Measurements from ENCODE around the gene PRKAG2.
"Not testable (repeated sequence)": the region's sequence is repeated elsewhere in the genome, so short reads cannot be mapped to it uniquely, and the experiment has no call there.

PRKAG2 gene

GRCh38 chr7:151585744-151586393, 291.0 kb downstream of the PRKAG2 start:
- H3K9ac ChIP-seq (ENCODE audit: low read length), result no peak overlapping the region
- no peaks in the 10 kb centered on the region for H3K4me1 ChIP-seq (ENCODE audit: control insufficient read depth, insufficient read depth, low read length)
- H3K9me3 ChIP-seq (ENCODE audit: control insufficient read depth, low read length), result no peaks in the 10 kb centered on the region
- DNase-seq (ENCODE audit: low read depth), result no peak
- no peaks in the 10 kb centered on the region for H3K27me3 ChIP-seq (replicated peaks; ENCODE audit: control insufficient read depth, insufficient read depth, low read length)
- H3K36me3 ChIP-seq (ENCODE audit: control insufficient read depth, insufficient read depth, low read length, severe bottlenecking), result peaks cover 58% of the 10 kb centered on the region
- no peak overlapping the region for H3K4me3 ChIP-seq (ENCODE audit: low read length)

GRCh38 chr7:151581741-151582140, 295.2 kb downstream of the PRKAG2 start:
- Histone ChIP-seq H3K36me3 (ENCODE audit: control insufficient read depth, insufficient read depth, low read length, severe bottlenecking) (peaks cover 49% of the 10 kb centered on the region), H3K9ac (ENCODE audit: low read length) (no peak overlapping the region), H3K4me1 (ENCODE audit: control insufficient read depth, insufficient read depth, low read length) (no peaks in the 10 kb centered on the region), H3K4me3 (ENCODE audit: low read length) (no peak overlapping the region), H3K9me3 (ENCODE audit: control insufficient read depth, low read length) (peaks cover 9% of the 10 kb centered on the region), H3K27me3 (replicated peaks; ENCODE audit: control insufficient read depth, insufficient read depth, low read length) (no peaks in the 10 kb centered on the region)
- no peak for DNase-seq (ENCODE audit: low read depth)

GRCh38 chr7:151579644-151580043, 297.3 kb downstream of the PRKAG2 start:
- no peaks in the 10 kb centered on the region for H3K4me1 ChIP-seq (ENCODE audit: control insufficient read depth, insufficient read depth, low read length)
- no peak for DNase-seq (ENCODE audit: low read depth)
- peak overlapping the region; percentile 29 for H3K4me3 ChIP-seq (ENCODE audit: low read length)

GRCh38 chr7:151575410-151575809, 301.5 kb downstream of the PRKAG2 start:
- Histone ChIP-seq H3K36me3 (ENCODE audit: control insufficient read depth, insufficient read depth, low read length, severe bottlenecking) (peaks cover 26% of the 10 kb centered on the region), H3K4me3 (ENCODE audit: low read length) (no peak overlapping the region), H3K9ac (ENCODE audit: low read length) (no peak overlapping the region), H3K9me3 (ENCODE audit: control insufficient read depth, low read length) (peaks cover 9% of the 10 kb centered on the region), H3K4me1 (ENCODE audit: control insufficient read depth, insufficient read depth, low read length) (peaks cover 7% of the 10 kb centered on the region), H3K27me3 (replicated peaks; ENCODE audit: control insufficient read depth, insufficient read depth, low read length) (no peaks in the 10 kb centered on the region)
- no peak for DNase-seq (ENCODE audit: low read depth)

More at GRCh38 chr7:151579644-151580043, 297.3 kb downstream of the PRKAG2 start:
- H3K27me3 ChIP-seq (replicated peaks; ENCODE audit: control insufficient read depth, insufficient read depth, low read length), result no peaks in the 10 kb centered on the region
- H3K9ac ChIP-seq (ENCODE audit: low read length), result no peak overlapping the region
- H3K9me3 ChIP-seq (ENCODE audit: control insufficient read depth, low read length), result peaks cover 9% of the 10 kb centered on the region
- peaks cover 44% of the 10 kb centered on the region for H3K36me3 ChIP-seq (ENCODE audit: control insufficient read depth, insufficient read depth, low read length, severe bottlenecking)

GRCh38 chr7:151573046-151573445, 303.9 kb downstream of the PRKAG2 start:
- peak; percentile 44 for DNase-seq (ENCODE audit: low read depth)
- not testable (repeated sequence) for H3K4me1 ChIP-seq (ENCODE audit: control insufficient read depth, insufficient read depth, low read length); H3K4me3 ChIP-seq (ENCODE audit: low read length); H3K27me3 ChIP-seq (replicated peaks; ENCODE audit: control insufficient read depth, insufficient read depth, low read length); H3K9me3 ChIP-seq (ENCODE audit: control insufficient read depth, low read length); H3K9ac ChIP-seq (ENCODE audit: low read length)
- peaks cover 41% of the 10 kb centered on the region for H3K36me3 ChIP-seq (ENCODE audit: control insufficient read depth, insufficient read depth, low read length, severe bottlenecking)

- no peak overlapping the region for H3K9ac ChIP-seq (ENCODE audit: low read length)
- peak; percentile 81 for DNase-seq (ENCODE audit: low read depth)
These were observed 304.8 kb downstream of the PRKAG2 start for GRCh38 chr7:151572136-151572535.

GRCh38 chr7:151571471-151571870, 305.4 kb downstream of the PRKAG2 start:
- Histone ChIP-seq H3K4me1 (ENCODE audit: control insufficient read depth, insufficient read depth, low read length) (peaks cover 17% of the 10 kb centered on the region), H3K4me3 (ENCODE audit: low read length) (no peak overlapping the region), H3K9me3 (ENCODE audit: control insufficient read depth, low read length) (no peaks in the 10 kb centered on the region), H3K9ac (ENCODE audit: low read length) (no peak overlapping the region), H3K27me3 (replicated peaks; ENCODE audit: control insufficient read depth, insufficient read depth, low read length) (no peaks in the 10 kb centered on the region), H3K36me3 (ENCODE audit: control insufficient read depth, insufficient read depth, low read length, severe bottlenecking) (peaks cover 49% of the 10 kb centered on the region)
- DNase-seq (ENCODE audit: low read depth), result peak; percentile 34

More at GRCh38 chr7:151572136-151572535, 304.8 kb downstream of the PRKAG2 start:
- Histone ChIP-seq H3K4me1 (ENCODE audit: control insufficient read depth, insufficient read depth, low read length) (peaks cover 10% of the 10 kb centered on the region), H3K4me3 (ENCODE audit: low read length) (no peak overlapping the region), H3K36me3 (ENCODE audit: control insufficient read depth, insufficient read depth, low read length, severe bottlenecking) (peaks cover 49% of the 10 kb centered on the region), H3K9me3 (ENCODE audit: control insufficient read depth, low read length) (no peaks in the 10 kb centered on the region), H3K27me3 (replicated peaks; ENCODE audit: control insufficient read depth, insufficient read depth, low read length) (no peaks in the 10 kb centered on the region)

GRCh38 chr7:151570366-151570915, 306.5 kb downstream of the PRKAG2 start:
- Histone ChIP-seq H3K36me3 (ENCODE audit: control insufficient read depth, insufficient read depth, low read length, severe bottlenecking) (peaks cover 48% of the 10 kb centered on the region), H3K9ac (ENCODE audit: low read length) (no peak overlapping the region), H3K9me3 (ENCODE audit: control insufficient read depth, low read length) (no peaks in the 10 kb centered on the region), H3K4me3 (ENCODE audit: low read length) (no peak overlapping the region), H3K4me1 (ENCODE audit: control insufficient read depth, insufficient read depth, low read length) (peaks cover 22% of the 10 kb centered on the region), H3K27me3 (replicated peaks; ENCODE audit: control insufficient read depth, insufficient read depth, low read length) (no peaks in the 10 kb centered on the region)
- peak; percentile 68 for DNase-seq (ENCODE audit: low read depth)

GRCh38 chr7:151568956-151569940, 307.7 kb downstream of the PRKAG2 start:
- peaks cover 22% of the 10 kb centered on the region for H3K4me1 ChIP-seq (ENCODE audit: control insufficient read depth, insufficient read depth, low read length)
- peaks cover 49% of the 10 kb centered on the region for H3K36me3 ChIP-seq (ENCODE audit: control insufficient read depth, insufficient read depth, low read length, severe bottlenecking)
- DNase-seq (ENCODE audit: low read depth), result no peak
- no peak overlapping the region for H3K4me3 ChIP-seq (ENCODE audit: low read length)
- no peaks in the 10 kb centered on the region for H3K27me3 ChIP-seq (replicated peaks; ENCODE audit: control insufficient read depth, insufficient read depth, low read length)
- H3K9me3 ChIP-seq (ENCODE audit: control insufficient read depth, low read length), result no peaks in the 10 kb centered on the region
- no peak overlapping the region for H3K9ac ChIP-seq (ENCODE audit: low read length)

- no peaks in the 10 kb centered on the region for H3K27me3 ChIP-seq (replicated peaks; ENCODE audit: control insufficient read depth, insufficient read depth, low read length)
- H3K9me3 ChIP-seq (ENCODE audit: control insufficient read depth, low read length), result no peaks in the 10 kb centered on the region
- H3K4me3 ChIP-seq (ENCODE audit: low read length), result no peak overlapping the region
- H3K9ac ChIP-seq (ENCODE audit: low read length), result no peak overlapping the region
- H3K4me1 ChIP-seq (ENCODE audit: control insufficient read depth, insufficient read depth, low read length), result peaks cover 18% of the 10 kb centered on the region
- DNase-seq (ENCODE audit: low read depth), result peak; percentile 90
- peaks cover 63% of the 10 kb centered on the region for H3K36me3 ChIP-seq (ENCODE audit: control insufficient read depth, insufficient read depth, low read length, severe bottlenecking)
These were observed 310.0 kb downstream of the PRKAG2 start for GRCh38 chr7:151566897-151567320.

- Histone ChIP-seq H3K4me1 (ENCODE audit: control insufficient read depth, insufficient read depth, low read length) (peaks cover 15% of the 10 kb centered on the region), H3K4me3 (ENCODE audit: low read length) (no peak overlapping the region), H3K27me3 (replicated peaks; ENCODE audit: control insufficient read depth, insufficient read depth, low read length) (no peaks in the 10 kb centered on the region), H3K36me3 (ENCODE audit: control insufficient read depth, insufficient read depth, low read length, severe bottlenecking) (peaks cover 71% of the 10 kb centered on the region), H3K9ac (ENCODE audit: low read length) (no peak overlapping the region), H3K9me3 (ENCODE audit: control insufficient read depth, low read length) (no peaks in the 10 kb centered on the region)
- DNase-seq (ENCODE audit: low read depth), result no peak
These were observed 311.4 kb downstream of the PRKAG2 start for GRCh38 chr7:151565541-151565940.
